ENCODE data around the gene PAEP.

DNA sequence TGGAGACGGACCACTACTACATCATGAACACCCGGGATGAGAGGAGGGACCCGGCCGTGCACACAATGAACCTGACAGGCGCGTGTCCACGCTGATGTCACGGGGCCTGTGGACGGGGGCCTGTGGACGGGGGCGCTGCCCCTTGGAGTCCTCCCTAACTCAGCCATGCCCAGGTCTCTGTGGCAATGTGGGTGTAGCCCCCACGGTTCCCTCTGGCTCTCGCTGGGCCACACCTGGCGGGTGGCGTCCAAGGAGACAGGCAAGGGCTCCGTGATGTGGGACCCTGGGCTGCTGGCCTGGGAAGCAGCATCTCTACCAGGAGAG lies 22.1 kb downstream of the PAEP start:
- TF ChIP-seq, protein P1, sequence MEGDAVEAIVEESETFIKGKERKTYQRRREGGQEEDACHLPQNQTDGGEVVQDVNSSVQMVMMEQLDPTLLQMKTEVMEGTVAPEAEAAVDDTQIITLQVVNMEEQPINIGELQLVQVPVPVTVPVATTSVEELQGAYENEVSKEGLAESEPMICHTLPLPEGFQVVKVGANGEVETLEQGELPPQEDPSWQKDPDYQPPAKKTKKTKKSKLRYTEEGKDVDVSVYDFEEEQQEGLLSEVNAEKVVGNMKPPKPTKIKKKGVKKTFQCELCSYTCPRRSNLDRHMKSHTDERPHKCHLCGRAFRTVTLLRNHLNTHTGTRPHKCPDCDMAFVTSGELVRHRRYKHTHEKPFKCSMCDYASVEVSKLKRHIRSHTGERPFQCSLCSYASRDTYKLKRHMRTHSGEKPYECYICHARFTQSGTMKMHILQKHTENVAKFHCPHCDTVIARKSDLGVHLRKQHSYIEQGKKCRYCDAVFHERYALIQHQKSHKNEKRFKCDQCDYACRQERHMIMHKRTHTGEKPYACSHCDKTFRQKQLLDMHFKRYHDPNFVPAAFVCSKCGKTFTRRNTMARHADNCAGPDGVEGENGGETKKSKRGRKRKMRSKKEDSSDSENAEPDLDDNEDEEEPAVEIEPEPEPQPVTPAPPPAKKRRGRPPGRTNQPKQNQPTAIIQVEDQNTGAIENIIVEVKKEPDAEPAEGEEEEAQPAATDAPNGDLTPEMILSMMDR (IDR thresholded peaks at IDR 0.05), result no peak
- TF ChIP-seq REST (IDR thresholded peaks at IDR 0.05; ENCODE audit: insufficient read depth in 1 of 2, low read depth in 2 of 2, low read length in 1 of 2) (no peak), POLR2AphosphoS5 (IDR thresholded peaks at IDR 0.05; ENCODE audit: low read depth, low read length) (no peak)

Data from Panc1 (cell line).